ENCODE results near the gene PPFIA4. TPM values are rescaled to one million over a fixed set of nuclear protein-coding genes. Genes with fewer than 3 reads are reported as not detected.
A peak's percentile ranks its signal among the peaks of the same experiment; 100 is the strongest.
"Not testable (repeated sequence)": the region's sequence is repeated elsewhere in the genome, so short reads cannot be mapped to it uniquely, and the experiment has no call there.

PPFIA4 gene
- polyA plus RNA-seq (2011; rRNA removed) (2.0 and 3.8 TPM in 2 replicates), polyA minus RNA-seq (2011; rRNA and poly(A)+ RNA removed) (2.5 and 2.8 TPM in 2 replicates)

DNA sequence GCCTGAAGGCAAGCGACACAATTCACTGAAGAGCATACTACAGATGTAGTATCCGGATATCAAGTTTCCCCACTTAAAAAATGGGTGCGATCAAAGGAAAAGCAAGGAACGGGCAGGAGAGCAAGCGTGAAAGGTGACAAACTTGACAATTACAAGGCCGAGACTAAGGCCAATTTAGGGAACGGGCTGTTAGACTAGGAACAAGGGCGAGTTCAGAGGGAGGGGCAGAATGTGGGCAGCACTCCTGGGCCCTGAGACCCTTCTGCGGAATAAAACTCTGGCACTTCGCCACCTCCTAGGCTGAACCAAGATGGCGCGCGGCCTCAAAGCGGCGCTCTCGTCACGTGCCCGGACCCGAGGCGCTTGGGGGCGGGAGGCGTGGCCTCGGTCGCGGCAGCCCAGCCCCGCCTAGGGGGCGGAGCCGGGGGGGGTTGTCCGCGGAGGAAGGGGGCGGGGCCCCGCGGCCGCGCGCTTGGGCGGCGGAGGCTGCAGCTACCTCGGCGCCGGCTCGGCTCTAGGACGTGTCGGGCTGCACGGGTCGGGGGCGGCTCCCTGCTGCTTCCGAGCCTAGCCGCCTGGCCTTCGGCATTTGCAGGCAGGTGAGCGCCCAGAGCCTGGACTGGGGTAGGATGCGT lies at the start of gene PPFIA4:
PPFIA4 (plus strand) TSS at position 461 of the 635 bp plus-strand sequence. CDS start 12,518 bp downstream, outside the sequence.
- no peak for DNase-seq (ENCODE audit: low read depth)
- peaks cover 2% of the 10 kb centered on the region; the same call in 1 of the 2 replicates for H3K36me3 ChIP-seq (ENCODE audit: control insufficient read depth, insufficient read depth, low read length)
- CTCF ChIA-PET = interaction anchor here (1.1 to 6.9 kb wide), 5 partner anchors 9 to 242 kb away, joined by 3 to 61 read pairs (median 9); no protein-coding TSS in a partner anchor
- H3K4me3 ChIP-seq (ENCODE audit: low read depth, low read length) = peak within 1 kb of the TSS; percentile 65
- H3K27me3 ChIP-seq (ENCODE audit: control insufficient read depth, insufficient read depth, low read length) = peaks cover 1% of the 10 kb centered on the region
- TF ChIP-seq, protein P1, sequence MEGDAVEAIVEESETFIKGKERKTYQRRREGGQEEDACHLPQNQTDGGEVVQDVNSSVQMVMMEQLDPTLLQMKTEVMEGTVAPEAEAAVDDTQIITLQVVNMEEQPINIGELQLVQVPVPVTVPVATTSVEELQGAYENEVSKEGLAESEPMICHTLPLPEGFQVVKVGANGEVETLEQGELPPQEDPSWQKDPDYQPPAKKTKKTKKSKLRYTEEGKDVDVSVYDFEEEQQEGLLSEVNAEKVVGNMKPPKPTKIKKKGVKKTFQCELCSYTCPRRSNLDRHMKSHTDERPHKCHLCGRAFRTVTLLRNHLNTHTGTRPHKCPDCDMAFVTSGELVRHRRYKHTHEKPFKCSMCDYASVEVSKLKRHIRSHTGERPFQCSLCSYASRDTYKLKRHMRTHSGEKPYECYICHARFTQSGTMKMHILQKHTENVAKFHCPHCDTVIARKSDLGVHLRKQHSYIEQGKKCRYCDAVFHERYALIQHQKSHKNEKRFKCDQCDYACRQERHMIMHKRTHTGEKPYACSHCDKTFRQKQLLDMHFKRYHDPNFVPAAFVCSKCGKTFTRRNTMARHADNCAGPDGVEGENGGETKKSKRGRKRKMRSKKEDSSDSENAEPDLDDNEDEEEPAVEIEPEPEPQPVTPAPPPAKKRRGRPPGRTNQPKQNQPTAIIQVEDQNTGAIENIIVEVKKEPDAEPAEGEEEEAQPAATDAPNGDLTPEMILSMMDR (IDR thresholded peaks at IDR 0.05; ENCODE audit: insufficient read depth, low read depth, low read length) = no peak
- POLR2A ChIA-PET = interaction anchor here (0.6 kb wide), 1 partner anchor 19 kb away, joined by 3 read pairs; no protein-coding TSS in a partner anchor

DNA sequence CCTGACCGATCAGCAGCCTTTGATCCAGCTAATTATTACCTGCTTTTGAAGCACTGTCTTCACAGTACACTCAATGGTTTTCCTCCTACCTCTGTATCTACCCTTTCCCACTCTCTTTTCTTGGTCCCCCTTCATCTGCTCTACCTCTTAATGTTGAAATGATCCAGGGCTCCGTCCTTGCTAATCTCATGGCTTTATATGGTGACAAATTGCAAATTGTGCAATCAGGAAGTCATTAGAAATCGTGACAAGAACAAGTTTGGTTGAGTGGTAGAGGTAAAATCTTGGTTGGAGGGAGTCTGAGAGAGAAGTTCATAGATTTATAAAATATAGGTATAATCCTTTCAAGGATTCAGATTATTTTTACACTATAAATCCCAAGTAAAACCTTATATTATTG lies 49.7 kb upstream of the PPFIA4 start:
- ChIA-PET POLR2A (no interaction called here), CTCF (no interaction called here)
- TF ChIP-seq, protein P1 (IDR thresholded peaks at IDR 0.05; ENCODE audit: insufficient read depth, low read depth, low read length) = no peak
- Histone ChIP-seq H3K27me3 (ENCODE audit: control insufficient read depth, insufficient read depth, low read length) (peaks cover 26% of the 10 kb centered on the region), H3K36me3 (ENCODE audit: control insufficient read depth, insufficient read depth, low read length) (no peaks in the 10 kb centered on the region), H3K4me3 (ENCODE audit: low read depth, low read length) (no peak overlapping the region)
- DNase-seq (ENCODE audit: low read depth) = no peak

- POLR2A ChIA-PET = no interaction called here
- Histone ChIP-seq H3K27me3 (ENCODE audit: control insufficient read depth, insufficient read depth, low read length) (peaks cover 23% of the 10 kb centered on the region), H3K36me3 (ENCODE audit: control insufficient read depth, insufficient read depth, low read length) (no peaks in the 10 kb centered on the region), H3K4me3 (ENCODE audit: low read depth, low read length) (no peak overlapping the region)
- TF ChIP-seq, protein P1 (IDR thresholded peaks at IDR 0.05; ENCODE audit: insufficient read depth, low read depth, low read length) = no peak
- no peak for DNase-seq (ENCODE audit: low read depth)
- CTCF ChIA-PET = interaction anchor here (1.0 to 1.6 kb wide), 3 partner anchors 11 to 21 kb away, joined by 3 to 6 read pairs (median 5); no protein-coding TSS in a partner anchor
These were observed 46.8 kb upstream of the PPFIA4 start for GRCh38 chr1:202979459-202979858.

DNA sequence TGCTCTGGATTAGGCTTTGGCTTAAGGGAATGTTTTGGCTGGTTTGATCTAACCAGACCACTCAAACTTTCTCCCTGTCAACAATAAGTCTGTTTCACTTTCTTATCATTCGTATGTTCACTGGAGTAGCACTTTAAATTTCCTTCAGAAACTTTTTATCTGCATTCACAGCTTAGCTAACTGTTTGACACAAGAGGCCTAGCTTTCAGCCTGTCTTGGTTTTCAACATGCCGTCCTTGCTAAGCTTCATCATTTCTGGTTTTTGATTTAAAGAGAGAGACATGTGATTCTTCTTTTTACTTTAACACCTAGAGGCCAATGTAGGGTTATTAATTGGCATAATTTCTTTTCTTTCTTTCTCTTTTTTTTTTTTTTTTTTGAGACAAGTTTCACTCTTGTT lies 44.4 kb upstream of the PPFIA4 start:
- POLR2A ChIA-PET = no interaction called here
- TF ChIP-seq, protein P1 (IDR thresholded peaks at IDR 0.05; ENCODE audit: insufficient read depth, low read depth, low read length) = no peak
- H3K36me3 ChIP-seq (ENCODE audit: control insufficient read depth, insufficient read depth, low read length) = no peaks in the 10 kb centered on the region
- H3K27me3 ChIP-seq (ENCODE audit: control insufficient read depth, insufficient read depth, low read length) = peaks cover 18% of the 10 kb centered on the region
- CTCF ChIA-PET = interaction anchor here (0.9 to 1.5 kb wide), 4 partner anchors 12 to 18 kb away, joined by 3 to 5 read pairs (median 4); no protein-coding TSS in a partner anchor
- H3K4me3 ChIP-seq (ENCODE audit: low read depth, low read length) = no peak overlapping the region
- no peak for DNase-seq (ENCODE audit: low read depth)

DNA sequence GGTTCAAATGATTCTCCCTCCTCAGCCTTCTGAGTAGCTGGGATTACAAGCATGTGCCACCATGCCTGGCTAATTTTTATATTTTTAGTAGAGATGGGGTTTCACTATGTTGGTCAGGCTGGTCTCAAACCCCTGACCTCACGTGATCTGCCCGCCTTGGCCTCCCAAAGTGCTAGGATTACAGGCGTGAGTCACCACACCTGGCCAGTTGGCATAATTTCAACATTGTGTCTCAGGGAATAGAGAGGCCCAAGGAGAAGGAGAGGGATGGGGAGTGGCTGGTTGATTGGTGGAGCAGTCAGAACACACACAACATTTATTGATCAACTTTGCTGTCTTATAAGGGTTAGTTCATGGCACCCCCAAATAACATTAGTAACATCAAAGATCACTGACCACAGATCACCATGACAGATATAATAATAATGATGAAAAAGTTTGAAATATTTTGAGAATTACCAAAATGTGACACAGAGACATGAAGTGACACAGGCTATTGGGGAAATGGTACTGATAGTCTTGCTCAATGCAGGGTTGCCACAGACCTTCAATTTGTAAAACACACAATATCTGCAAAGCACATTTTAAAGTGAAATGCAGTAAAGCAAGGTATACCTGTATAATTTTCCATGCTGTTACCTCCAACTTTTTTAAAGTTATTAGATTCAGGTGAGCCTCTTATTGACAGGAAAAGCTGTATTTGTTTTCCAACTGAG lies 43.4 kb upstream of the PPFIA4 start:
- H3K4me3 ChIP-seq (ENCODE audit: low read depth, low read length) = no peak overlapping the region
- no peak for DNase-seq (ENCODE audit: low read depth)
- CTCF ChIA-PET = interaction anchor here (0.7 to 1.4 kb wide), 2 partner anchors 11 to 233 kb away, joined by 3 to 4 read pairs; no protein-coding TSS in a partner anchor
- H3K27me3 ChIP-seq (ENCODE audit: control insufficient read depth, insufficient read depth, low read length) = peaks cover 17% of the 10 kb centered on the region
- TF ChIP-seq, protein P1 (IDR thresholded peaks at IDR 0.05; ENCODE audit: insufficient read depth, low read depth, low read length) = no peak
- POLR2A ChIA-PET = no interaction called here
- H3K36me3 ChIP-seq (ENCODE audit: control insufficient read depth, insufficient read depth, low read length) = no peaks in the 10 kb centered on the region

- ChIA-PET CTCF (interaction anchor here (2.1 kb wide), 1 partner anchor 13 kb away, joined by 6 read pairs; no protein-coding TSS in a partner anchor), POLR2A (interaction anchor here (0.6 kb wide), 1 partner anchor 295 kb away, joined by 3 read pairs; no protein-coding TSS in a partner anchor)
- H3K36me3 ChIP-seq (ENCODE audit: control insufficient read depth, insufficient read depth, low read length); DNase-seq (ENCODE audit: low read depth); H3K4me3 ChIP-seq (ENCODE audit: low read depth, low read length): not testable (repeated sequence)
- H3K27me3 ChIP-seq (ENCODE audit: control insufficient read depth, insufficient read depth, low read length) = peaks cover 16% of the 10 kb centered on the region
These were observed 40.2 kb upstream of the PPFIA4 start for GRCh38 chr1:202986120-202986519.
